Measurements from ENCODE around the gene SLC26A6. TPM values are rescaled to one million over a fixed set of nuclear protein-coding genes. Genes with fewer than 3 reads are reported as not detected.

Gene SLC26A6
- total RNA-seq, 4 donors from 2014 or later = 7.7 to 9.4 (median 9.0) TPM

GRCh38 chr3:48639944-48640606, 4.8 kb upstream of the SLC26A6 start:
- WGBS, 2 donors = 67 to 77% methylated on average over 1 to 16 of the region's 38 CpGs
- TF ChIP-seq POLR2A (IDR thresholded peaks at IDR 0.05) = no peak
- TF ChIP-seq, protein P1, sequence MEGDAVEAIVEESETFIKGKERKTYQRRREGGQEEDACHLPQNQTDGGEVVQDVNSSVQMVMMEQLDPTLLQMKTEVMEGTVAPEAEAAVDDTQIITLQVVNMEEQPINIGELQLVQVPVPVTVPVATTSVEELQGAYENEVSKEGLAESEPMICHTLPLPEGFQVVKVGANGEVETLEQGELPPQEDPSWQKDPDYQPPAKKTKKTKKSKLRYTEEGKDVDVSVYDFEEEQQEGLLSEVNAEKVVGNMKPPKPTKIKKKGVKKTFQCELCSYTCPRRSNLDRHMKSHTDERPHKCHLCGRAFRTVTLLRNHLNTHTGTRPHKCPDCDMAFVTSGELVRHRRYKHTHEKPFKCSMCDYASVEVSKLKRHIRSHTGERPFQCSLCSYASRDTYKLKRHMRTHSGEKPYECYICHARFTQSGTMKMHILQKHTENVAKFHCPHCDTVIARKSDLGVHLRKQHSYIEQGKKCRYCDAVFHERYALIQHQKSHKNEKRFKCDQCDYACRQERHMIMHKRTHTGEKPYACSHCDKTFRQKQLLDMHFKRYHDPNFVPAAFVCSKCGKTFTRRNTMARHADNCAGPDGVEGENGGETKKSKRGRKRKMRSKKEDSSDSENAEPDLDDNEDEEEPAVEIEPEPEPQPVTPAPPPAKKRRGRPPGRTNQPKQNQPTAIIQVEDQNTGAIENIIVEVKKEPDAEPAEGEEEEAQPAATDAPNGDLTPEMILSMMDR (IDR thresholded peaks at IDR 0.05) = no peak
- no peak for DNase-seq
- Histone ChIP-seq H3K4me1 (peaks cover 4 to 16% (median 8%) of the 10 kb centered on the region in 3 donors), H3K36me3 (no peaks in the 10 kb centered on the region), H3K27me3 (no peaks in the 10 kb centered on the region), H3K9me3 (no peaks in the 10 kb centered on the region), H3K4me3 (no peak overlapping the region), H3K27ac (no peak overlapping the region)
- intact Hi-C loops (cut with DNase I) = no loop called here

GRCh38 chr3:48637305-48637704, 2.0 kb upstream of the SLC26A6 start:
- Histone ChIP-seq H3K36me3 (peaks cover 0 to 14% (median 0%) of the 10 kb centered on the region in 3 donors), H3K9me3 (no peaks in the 10 kb centered on the region), H3K4me1 (peaks cover 15 to 35% (median 19%) of the 10 kb centered on the region in 3 donors), H3K27me3 (no peaks in the 10 kb centered on the region), H3K27ac (no peak overlapping the region), H3K4me3 (no peak overlapping the region)
- intact Hi-C loops (cut with DNase I) = no loop called here
- no peak for DNase-seq
- WGBS, 2 donors = 71 to 73% methylated on average over 1 to 3 of the region's 6 CpGs
- TF ChIP-seq, protein P1 (IDR thresholded peaks at IDR 0.05) = no peak
- no peak for TF ChIP-seq POLR2A (IDR thresholded peaks at IDR 0.05)

DNA sequence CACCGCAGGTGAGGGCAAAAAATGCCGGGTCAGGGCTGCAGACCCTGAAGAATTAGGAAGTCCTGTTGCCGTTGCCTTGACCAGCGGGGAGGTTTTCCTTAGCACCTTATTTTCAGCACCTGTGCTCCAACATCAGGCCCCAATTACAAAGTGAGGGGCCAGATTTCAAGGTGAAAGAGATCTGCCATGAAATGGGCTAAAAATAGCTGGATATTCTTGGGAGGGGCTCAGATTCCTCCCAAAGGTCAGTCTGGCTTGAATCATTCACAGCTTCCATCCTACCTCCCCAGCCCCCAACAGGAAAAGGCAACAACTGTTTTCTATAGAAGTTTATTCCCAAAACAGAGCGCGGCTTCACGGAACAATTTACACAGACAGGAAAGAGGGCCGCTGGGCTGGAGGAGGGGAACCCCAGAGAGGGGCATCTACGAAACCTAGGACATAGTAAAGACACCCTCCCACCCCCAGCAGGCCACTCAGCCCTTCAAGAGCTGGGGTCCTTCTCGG, 941 bp upstream of the SLC26A6 start:
- H3K9me3 ChIP-seq = no peaks in the 10 kb centered on the region
- peak overlapping the region; percentile 56 to 88 (median 86) for H3K27ac ChIP-seq
- intact Hi-C loops (cut with DNase I) = no loop called here
- WGBS, 2 donors = 45 to 48% methylated on average over 6 to 10 of the region's 10 CpGs
- DNase-seq = no peak
- H3K4me1 ChIP-seq = peaks cover 15 to 35% (median 19%) of the 10 kb centered on the region in 3 donors
- peaks cover 0 to 25% (median 0%) of the 10 kb centered on the region in 3 donors for H3K36me3 ChIP-seq
- TF ChIP-seq, protein P1 (IDR thresholded peaks at IDR 0.05) = no peak
- TF ChIP-seq POLR2A (IDR thresholded peaks at IDR 0.05) = no peak
- H3K27me3 ChIP-seq = no peaks in the 10 kb centered on the region
- H3K4me3 ChIP-seq = peak overlapping the region; percentile 66 to 96 (median 90)

GRCh38 chr3:48634661-48635221, 520 bp downstream of the SLC26A6 start:
- Histone ChIP-seq H3K9me3 (no peaks in the 10 kb centered on the region), H3K36me3 (peaks cover 0 to 40% (median 0%) of the 10 kb centered on the region in 3 donors), H3K4me3 (peak overlapping the region; percentile 66 to 96 (median 90)), H3K4me1 (peaks cover 15 to 35% (median 19%) of the 10 kb centered on the region in 3 donors), H3K27ac (peak overlapping the region; percentile 56 to 88 (median 86)), H3K27me3 (no peaks in the 10 kb centered on the region)
- intact Hi-C loops (cut with DNase I) = no loop called here
- TF ChIP-seq, protein P1 (IDR thresholded peaks at IDR 0.05) = peak in 1 of 6 experiments; percentile 14
- no peak for TF ChIP-seq POLR2A (IDR thresholded peaks at IDR 0.05)
- 0 to 20% methylated on average over 4 of the region's 30 CpGs for WGBS, 2 donors
- DNase-seq = no peak

GRCh38 chr3:48633743-48634142, 1.5 kb downstream of the SLC26A6 start:
- H3K9me3 ChIP-seq = no peaks in the 10 kb centered on the region
- intact Hi-C loops (cut with DNase I) = no loop called here
- no peak overlapping the region for H3K4me3 ChIP-seq
- TF ChIP-seq, protein P1 (IDR thresholded peaks at IDR 0.05) = no peak
- TF ChIP-seq POLR2A (IDR thresholded peaks at IDR 0.05) = no peak
- WGBS, 2 donors = 100% methylated on average over 1 of the region's 2 CpGs; no CpG with 5 or more reads in 1 of the 2 donors
- peaks cover 0 to 48% (median 0%) of the 10 kb centered on the region in 3 donors for H3K36me3 ChIP-seq
- no peak overlapping the region for H3K27ac ChIP-seq
- DNase-seq = no peak
- H3K4me1 ChIP-seq = peaks cover 15 to 35% (median 19%) of the 10 kb centered on the region in 3 donors
- no peaks in the 10 kb centered on the region for H3K27me3 ChIP-seq

All from esophagus squamous epithelium (tissue), 5 donors.